HG03175 (cell line): ENCODE results near the gene UBR4.
A peak's percentile ranks its signal among the peaks of the same experiment; 100 is the strongest.
"Not testable (repeated sequence)": the region's sequence is repeated elsewhere in the genome, so short reads cannot be mapped to it uniquely, and the experiment has no call there.

Experiments used
- ATAC-seq: cut with Tn5 transposase; IDR thresholded peaks from one replicate; pipeline ENCODE4 v1.9.1; 2021; ENCODE audit warnings: mild to moderate bottlenecking, moderate library complexity; ENCODE audit not compliant: unreplicated experiment

UBR4 gene

DNA sequence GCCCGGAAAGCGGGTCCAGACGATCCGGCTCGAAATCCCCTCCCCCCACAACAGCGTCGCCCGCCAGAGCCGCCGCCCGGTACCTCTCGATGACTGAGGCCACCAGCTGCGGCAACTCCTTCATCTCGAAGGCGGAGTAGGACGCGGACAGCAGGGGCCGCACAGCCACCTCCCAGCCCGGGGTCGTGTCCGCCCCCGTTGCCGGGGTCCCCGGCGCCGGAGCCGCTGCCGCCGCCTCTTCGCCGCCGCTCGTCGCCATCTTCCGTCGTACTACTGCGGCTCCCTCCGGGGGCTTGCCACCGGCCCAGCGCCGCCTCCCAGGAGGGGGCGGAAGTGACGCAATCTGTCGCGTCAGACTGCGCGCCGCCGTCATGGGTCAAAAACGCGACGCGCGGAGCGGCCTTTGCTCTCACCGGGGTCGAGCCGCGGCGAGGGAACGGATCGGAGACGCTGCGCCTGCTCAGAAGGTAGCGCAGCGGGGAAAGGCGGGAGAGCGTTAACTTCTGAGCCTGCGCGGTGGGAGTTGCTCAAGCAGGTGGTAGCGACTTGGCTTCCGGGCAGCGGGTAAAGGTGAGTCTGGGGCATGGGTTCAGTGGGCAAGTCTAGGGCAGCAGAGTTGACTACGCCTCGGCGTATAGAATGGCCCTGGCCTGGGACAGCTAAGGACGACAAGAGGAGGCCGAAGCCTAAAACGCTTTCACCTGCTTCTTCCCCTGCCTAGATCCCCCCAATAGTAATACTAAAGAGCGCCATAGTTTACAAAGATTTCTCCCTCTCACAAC, at the start of gene UBR4:
UBR4 (minus strand) TSS at position 277 of the 782 bp plus-strand sequence; CDS start at position 259, 18 bp downstream.
- peak; percentile 86 for ATAC-seq

DNA sequence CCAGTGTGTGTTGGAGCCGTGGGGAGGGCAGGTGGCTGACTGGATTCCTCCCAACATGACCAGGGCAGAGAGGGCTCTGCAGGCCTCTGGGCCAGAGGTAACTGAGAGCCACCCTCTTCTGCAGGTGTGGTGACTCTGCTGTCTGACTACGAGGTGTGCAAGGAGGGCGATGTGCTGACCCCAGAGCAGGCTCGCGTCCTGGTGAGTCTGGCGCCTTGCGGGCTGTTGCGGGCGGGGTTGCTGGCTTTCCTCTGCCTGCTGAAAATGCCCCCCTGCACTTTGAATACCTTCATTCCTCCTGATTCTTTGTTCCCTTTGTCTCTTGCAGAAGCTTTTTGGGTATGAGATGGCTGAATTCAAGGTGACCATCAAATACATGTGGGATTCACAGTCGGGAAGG, 48.3 kb upstream of the UBR4 start:
- no peak for ATAC-seq

DNA sequence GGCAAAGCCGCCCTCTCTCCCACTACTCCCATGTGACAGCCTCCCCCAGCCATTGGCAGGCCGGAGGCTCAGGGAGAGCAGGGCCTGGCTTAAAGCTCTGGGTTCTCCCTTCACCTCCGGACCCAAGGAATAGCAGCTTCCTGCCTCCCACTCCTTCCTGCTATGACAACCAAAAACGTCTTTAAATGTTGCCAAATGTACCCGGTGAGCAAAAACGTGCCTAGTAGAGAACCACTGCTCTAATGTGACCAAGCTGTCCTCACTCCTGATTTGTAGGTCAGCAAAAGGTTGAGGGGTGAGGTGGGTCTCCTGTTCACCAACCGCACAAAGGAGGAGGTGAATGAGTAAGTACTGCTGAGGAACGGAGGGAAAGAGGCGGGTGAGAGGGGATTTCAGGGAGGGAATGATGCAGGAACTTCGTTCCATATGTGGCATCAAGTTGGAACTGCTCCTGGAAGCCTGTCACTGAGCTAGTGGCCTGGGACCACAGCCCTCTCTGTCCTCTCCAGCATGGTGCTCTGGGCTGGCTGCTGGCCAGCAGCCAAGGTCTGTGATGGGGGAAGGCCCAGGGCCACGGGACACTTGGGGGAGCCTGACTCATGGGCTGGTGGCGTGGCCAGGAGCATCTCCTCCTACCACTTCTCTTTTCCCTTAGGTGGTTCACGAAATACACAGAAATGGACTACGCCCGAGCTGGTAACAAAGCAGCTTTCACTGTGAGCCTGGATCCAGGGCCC, 47.3 kb upstream of the UBR4 start:
- ATAC-seq = no peak

DNA sequence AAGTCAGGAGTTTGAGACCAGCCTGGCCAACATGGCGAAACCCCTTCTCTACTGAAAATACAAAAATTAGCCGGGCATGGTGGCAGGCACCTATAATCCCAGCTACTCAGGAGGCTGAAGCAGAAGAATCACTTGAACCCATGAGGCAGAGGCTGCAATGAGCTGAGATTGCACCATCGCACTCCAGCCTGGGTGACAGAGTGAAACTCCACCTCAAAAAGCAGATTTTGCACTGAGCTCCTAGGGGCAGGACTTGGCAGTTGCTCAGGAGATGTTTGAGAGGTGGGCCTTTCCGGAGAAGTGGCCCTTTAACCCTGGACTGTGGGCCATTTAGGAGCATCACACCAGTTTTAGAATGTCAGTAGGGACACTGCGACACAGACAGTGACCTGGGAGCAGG, 46.2 kb upstream of the UBR4 start:
- ATAC-seq = not testable (repeated sequence)

DNA sequence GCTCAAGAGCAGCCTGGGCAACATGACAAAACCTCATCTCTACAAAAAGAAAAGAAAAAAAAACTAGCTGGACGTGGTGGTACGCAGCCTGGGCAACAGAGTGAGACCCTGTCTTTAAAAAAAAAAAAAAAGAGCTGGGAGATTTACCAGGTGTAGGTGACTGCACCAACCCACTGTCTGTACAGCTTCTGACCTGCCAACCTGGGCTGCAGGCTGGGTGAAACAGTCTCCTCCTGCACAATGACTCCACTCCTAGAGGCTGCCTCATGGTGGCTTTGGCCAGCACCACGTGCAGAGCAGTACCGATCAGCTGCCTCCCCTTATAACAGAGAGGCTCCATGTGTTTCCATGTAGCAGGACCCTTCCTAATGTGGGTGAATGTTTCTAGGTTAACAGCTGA, 45.2 kb upstream of the UBR4 start:
- no peak for ATAC-seq

DNA sequence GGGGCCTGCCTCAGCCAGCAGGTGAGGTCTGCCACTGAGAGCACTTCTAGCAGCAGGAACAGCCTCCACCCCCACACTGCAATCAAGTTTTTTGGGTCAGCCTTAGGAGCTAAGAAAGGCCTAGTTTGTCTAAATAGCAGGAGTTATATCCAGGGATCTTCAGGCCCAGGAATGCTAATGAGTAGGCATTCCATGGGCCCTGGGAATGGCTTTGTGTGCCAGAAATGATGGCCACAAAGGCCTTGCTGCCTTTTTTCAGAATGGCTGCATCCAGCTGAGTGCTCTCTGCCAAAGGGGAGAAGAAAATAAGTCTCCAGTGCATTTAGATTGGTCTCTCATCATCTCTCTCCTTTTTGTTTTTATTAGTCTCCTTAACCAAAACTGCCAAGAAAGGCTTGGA, 44.4 kb upstream of the UBR4 start:
- ATAC-seq = no peak

DNA sequence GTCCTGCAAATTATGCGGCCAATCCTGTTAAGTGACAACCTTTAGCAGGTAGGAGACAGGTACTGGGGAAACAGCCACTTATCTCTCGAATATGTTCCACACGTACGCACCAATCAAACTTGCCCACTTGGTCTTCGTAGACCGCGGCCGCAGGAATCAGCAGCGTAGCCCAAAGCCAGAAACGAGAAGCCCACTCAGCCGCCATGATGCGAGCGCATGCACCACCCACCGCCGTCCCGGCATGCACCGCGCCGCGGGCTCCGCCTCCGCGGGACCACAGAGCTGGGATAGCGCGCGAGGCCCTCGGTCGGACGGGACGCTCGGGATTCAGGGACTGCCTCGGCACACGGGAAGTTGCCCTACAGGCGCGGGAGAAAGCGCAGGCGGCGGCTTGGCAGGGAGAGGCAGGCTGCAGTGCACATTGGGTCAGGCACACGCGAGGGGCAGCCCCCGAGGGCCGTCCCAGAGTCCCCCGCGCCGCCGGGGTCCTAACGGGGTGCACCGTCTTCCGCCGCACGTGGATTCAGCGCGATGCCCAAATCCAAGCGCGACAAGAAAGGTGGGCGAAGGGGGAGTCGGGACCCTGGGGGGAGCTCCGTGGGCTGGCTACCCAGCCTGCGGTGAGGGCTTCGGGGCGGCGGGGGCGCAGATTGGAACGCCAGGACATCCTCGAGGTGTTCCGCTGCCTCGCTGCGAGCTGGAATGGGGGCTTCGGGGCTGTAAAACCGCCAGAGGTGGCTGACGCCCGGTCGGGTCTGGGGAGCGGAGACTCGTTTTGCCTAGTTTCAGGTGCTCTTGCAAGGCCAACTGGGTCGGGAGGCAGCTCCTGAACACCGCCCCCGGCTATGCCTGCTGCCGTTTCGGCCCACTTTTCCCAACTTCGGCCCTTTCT, 41.5 kb upstream of the UBR4 start, which contains the start of the genes EMC1 and MRTO4:
EMC1 (minus strand) TSS at position 220 of the 892 bp plus-strand sequence; CDS start at position 205, 15 bp downstream.
MRTO4 (plus strand) TSS at position 501 of the 892 bp plus-strand sequence; CDS start at position 532, 31 bp downstream.
- peak; percentile 77 for ATAC-seq

DNA sequence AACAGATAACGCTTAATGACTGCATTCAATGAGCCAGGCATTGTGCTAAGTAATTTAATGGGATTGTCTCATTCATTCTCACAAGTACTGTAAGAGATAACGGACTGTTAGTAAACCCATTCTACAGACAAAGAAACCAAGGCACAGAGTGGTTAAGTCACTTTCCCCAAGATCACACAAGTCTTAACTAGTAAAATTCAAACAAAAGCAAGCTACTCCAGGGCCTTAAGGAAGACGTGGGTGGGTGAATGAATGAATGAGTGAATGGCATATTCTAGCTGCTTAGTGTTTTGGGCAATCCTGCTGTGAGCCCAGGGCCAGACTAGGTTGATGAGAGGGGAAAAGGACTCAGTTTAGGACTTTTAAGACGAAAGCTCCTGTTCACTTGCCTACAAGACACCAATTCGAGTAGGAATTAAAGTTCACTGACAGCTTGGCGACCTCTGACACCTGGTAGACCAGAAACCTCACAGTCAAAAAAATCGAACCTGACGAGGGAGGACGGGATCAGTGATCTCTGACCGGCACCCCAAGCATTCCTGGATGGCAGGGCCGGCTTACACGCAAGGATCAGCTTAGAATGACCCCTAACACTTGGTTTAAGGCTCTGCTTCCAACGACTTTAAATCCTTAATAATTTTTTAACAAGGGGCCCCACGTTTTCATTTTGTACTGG, 40.7 kb upstream of the UBR4 start:
- no peak for ATAC-seq

DNA sequence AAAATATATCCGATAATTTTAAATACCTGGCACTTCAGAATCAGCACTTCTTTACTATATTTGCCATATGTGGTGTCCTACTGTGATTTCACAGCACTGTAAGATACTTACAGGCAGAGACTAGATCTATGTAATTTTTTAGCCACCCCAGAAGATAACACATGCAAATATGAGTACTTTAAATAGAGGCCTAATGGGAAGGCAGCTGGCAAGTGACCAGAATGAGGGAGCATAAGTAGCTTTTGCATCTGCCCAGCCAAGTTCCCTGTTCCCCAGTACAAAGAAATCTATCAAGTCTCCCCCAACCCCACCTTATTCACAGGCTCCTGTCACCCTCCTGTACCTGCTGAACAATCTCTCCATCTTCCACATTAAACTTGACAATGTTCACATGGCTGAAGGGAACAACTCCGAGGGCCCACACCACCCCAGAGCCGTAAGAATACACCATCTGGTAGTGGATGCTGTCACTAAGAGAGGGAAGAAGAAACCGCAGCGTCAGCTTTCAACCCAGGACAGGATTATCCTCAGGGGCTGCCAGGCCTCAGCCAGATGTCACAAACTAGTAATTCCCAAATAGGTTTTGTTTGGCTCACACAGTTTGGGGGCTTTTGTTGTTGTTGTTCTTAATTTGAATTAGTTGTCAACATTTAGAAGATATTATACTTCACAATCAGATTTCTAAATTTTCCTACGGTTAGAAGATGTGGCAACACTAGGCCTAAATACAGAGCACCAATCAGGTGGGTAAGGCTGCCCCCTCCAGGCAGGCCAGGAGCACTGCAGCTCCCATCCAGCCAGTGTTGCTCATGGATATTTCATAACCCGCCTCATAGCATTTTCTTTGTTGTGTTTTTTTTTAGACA, 30.8 kb upstream of the UBR4 start:
- no peak for ATAC-seq

DNA sequence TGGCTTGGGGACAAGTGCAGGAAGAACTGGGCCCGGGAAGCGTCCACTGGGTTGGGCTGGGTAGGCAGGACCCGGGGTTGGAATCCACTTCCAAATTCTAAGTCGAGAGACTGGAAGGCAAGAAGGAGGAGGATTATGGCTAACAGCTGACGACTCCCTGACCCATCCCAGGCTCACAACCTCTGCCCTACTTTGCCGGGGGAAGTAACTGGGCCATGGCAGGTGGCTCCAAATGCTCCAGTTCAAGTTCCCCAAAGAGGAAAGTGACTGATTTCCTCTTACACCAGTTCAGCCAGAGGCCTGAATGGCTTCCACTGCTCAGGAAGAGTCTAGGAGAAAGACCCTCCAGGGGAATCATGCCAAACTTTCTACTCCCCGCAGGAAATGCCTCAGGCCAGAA, 29.8 kb upstream of the UBR4 start:
- ATAC-seq = no peak

DNA sequence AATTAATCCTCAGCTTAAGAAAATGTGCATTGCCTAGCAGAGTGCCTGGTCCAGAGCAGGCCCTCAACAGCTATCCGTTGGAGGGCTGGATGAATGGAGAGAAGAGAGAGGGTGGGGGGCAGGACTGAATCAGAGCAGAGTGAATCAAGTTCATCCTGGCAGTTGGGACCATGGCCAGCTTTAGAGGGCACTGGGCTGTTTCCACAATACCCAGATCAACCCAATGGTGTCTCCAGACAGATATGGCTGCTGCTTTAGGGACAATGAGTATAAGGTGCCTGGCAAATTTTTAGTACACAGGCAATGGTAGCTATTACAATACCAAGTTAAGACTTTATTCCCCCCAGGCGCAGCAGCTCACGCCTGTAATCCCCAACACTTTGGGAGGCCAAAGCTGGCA, 24.2 kb upstream of the UBR4 start:
- no peak for ATAC-seq

DNA sequence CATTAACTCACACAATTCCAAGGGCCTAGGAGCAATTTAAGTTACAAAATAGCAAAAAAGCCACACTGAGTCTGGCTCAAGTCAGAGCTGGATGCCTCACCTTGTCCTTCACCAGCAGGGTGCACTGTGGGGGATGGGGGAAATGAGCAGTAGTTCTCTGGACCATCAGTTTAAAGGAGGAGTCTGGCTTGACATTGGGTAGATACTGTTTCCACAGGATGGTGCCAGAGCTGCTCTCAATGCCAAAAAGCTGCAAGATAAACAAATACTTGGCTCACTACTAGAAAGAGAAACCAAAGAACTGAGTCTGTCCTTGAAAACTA, 22.4 kb upstream of the UBR4 start:
- no peak for ATAC-seq

DNA sequence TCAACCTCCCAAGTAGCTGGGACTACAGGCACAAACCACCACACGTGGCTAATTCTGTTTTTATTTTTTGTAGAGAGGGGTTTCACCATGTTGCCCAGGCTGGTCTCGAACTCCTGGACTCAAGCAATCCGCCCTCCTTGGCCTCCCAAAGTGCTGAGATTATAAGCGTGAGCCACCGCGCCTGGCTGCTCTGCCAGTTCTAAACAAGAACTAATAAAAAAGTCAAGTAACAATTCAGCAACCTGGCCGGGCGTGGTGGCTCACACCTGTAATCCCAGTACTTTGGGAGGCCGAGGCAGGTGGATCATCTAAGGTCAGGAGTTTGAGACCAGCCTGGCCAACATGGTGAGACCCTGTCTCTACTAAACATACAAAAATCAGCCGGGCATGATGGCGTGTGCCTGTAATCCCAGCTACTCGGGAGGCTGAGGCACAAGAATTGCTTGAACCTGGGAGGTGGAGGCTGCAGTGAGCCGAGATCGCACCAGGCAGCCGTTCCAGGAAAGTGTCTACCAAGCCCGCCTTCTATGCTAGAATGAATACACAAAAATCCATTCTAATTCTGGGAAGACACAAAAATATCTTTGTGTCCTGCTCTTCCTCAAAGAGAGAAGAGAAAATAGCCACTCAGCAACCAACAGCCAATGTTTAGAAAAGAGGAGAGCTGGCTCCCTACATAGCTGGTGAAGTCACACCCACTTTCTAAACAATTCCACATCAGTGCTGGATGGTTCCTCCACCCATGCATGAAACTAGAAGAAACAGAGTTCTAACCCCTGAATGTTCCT, 21.9 kb upstream of the UBR4 start:
- ATAC-seq = not testable (repeated sequence)

DNA sequence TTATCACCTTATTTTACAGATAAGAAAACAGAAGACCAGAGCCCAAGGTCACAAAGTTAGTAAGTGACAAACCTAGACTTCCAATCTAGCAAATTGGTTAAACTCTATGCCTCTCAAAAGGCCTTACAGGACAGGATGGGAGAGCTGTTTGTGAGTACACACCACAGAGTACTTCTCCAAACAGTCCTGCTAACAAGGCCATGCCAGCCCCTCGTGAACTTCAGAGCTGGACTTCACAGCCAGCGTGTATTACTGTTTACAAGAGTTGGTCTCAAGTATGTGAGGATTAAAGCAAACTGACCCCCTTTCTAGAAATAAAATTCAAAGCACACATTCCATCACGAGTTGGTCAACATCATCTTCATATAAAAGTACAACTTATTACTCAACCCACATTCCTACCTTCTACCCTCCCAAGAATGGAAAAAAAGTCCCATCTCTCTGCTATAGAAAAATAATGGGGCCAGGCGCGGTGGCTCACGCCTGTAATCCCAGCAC, 19.8 kb upstream of the UBR4 start:
- ATAC-seq = no peak

DNA sequence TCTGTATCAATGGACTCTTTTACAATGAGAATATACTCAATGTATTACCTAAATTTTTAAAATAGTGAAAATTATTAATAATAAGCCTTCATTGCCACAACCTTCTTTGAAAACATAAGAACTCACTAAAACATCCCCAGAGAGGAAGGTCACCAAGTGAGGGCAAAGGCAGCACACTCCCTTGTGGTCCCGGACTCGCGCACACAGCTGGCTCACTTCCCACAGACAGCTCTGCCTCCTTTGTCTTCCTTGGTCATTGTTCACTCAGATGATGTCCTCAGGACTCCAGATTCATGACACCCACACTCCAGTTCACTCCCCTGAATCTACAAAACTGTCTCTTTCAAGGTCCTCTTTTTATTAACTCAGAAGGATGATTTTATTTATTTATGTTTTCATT, 19.2 kb upstream of the UBR4 start:
- ATAC-seq = no peak

DNA sequence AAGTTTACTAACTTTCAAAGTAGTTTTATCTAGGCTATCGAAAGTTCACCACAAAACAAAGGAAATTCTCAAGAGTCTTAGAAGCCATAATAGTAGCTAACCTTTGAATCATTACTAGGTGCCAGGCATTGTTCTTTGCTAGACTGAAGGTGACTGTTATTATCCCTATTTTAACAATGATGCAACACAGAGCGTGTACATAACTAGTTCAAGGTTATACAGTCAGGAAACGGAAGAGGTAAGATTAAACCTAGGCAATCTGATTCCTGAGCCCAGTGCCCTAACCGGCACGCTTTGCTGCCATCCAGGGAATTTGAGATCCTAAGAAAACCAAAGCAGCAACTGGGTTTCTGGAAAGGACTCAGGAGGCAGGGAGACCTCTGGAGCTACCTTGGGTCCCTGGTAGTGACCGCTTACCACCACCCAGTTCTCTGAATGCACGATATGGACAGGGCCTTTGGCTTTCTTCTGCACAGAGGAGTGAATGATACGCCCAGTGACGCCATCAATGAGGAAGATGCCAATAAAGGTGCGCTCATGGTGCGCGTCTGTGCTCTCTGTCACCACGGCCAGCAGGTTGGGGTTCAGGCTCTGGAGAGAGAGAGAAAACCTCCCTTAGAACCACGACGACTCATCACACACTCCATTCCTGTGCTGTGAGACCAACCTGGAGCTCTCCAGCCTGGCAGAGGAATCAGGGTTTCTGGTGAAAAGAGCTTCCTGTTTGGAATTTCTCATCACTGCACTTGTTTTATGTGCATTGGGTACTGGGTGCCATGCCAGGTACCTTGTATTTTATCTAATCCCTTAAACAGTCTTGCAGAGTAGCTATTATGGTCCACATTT, 13.1 kb upstream of the UBR4 start:
- no peak for ATAC-seq

DNA sequence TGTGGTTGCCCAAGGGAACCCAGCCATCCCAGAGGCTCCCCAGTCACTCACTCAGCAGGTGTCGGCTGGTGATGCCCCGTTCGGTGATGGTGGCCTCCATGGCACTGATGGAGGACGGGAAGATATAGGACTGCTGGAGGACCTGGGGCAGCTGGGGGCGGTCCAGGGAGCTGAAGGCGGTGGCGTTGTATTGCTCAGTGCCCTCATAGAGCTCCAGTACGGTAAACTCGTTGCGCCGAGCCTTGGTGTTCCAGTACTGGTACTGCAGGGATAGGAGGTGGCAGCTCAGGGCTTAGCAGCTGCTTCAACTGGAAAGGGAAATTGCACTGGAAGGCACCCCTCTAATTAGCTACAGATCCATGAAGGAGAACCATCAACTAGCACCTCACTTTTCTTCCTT, 12.5 kb upstream of the UBR4 start:
- no peak for ATAC-seq

DNA sequence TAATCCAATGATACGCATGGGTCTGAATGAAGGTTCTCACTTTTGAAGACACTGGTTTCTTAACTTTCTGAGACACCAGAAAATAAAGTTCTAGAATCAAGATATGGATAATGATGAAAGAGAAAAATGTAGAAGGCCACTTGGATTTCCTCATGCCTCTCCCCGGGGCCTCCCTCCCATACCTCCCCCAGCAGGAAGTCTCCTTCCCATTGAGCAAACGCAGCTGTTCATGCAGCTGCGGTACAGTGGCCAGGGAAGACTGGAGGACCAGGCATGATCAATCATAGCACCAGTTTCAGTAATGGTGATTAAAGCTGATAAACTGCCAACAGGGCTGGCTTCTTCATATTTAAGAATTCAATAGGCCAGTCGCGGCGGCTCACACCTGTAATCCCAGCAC, 10.9 kb upstream of the UBR4 start:
- ATAC-seq = no peak
